Measurements from ENCODE around the gene NEO1.

NEO1 gene

GRCh38 chr15:73146419-73146818 lies 94.2 kb downstream of the NEO1 start:
- TF ChIP-seq PATZ1 (CRISPR knock-in tag; IDR thresholded peaks at IDR 0.05; ENCODE audit: borderline replicate concordance), result no peak
- TF ChIP-seq TOX (CRISPR knock-in tag; IDR thresholded peaks at IDR 0.05; ENCODE audit: borderline replicate concordance), result no peak
- no peak for TF ChIP-seq CREB5 (CRISPR knock-in tag; IDR thresholded peaks at IDR 0.05; ENCODE audit: low read depth)
- no peak for TF ChIP-seq CSDC2 (CRISPR knock-in tag; IDR thresholded peaks at IDR 0.05)
- no peak for TF ChIP-seq CSRNP3 (CRISPR knock-in tag; IDR thresholded peaks at IDR 0.05)
- no peak for TF ChIP-seq ISL1 (CRISPR knock-in tag; IDR thresholded peaks at IDR 0.05)
- TF ChIP-seq POU6F1 (CRISPR knock-in tag; IDR thresholded peaks at IDR 0.05; ENCODE audit: borderline replicate concordance, low read depth), result no peak
- TF ChIP-seq GLIS3 (CRISPR knock-in tag; IDR thresholded peaks at IDR 0.05), result no peak
- TF ChIP-seq ZC3H10 (CRISPR knock-in tag; IDR thresholded peaks at IDR 0.05), result no peak
- TF ChIP-seq ARNTL (CRISPR knock-in tag; IDR thresholded peaks at IDR 0.05; ENCODE audit: borderline replicate concordance, low read depth), result no peak
- no peak for TF ChIP-seq ZNF70 (CRISPR knock-in tag; IDR thresholded peaks at IDR 0.05)
- TF ChIP-seq TSHZ2 (CRISPR knock-in tag; IDR thresholded peaks at IDR 0.05), result no peak
- TF ChIP-seq SNAI2 (CRISPR knock-in tag; IDR thresholded peaks at IDR 0.05), result no peak
- no peak for ATAC-seq

GRCh38 chr15:73150831-73151230 lies 98.6 kb downstream of the NEO1 start:
- ATAC-seq, result no peak
- TF ChIP-seq ZFP3 (CRISPR knock-in tag; IDR thresholded peaks at IDR 0.05), result no peak
- TF ChIP-seq TSHZ2 (CRISPR knock-in tag; IDR thresholded peaks at IDR 0.05), result no peak
- TF ChIP-seq ZNF8 (CRISPR knock-in tag; IDR thresholded peaks at IDR 0.05), result no peak
- no peak for TF ChIP-seq SNAI2 (CRISPR knock-in tag; IDR thresholded peaks at IDR 0.05)
- TF ChIP-seq OSR1 (CRISPR knock-in tag; IDR thresholded peaks at IDR 0.05), result no peak
- TF ChIP-seq CSDC2 (CRISPR knock-in tag; IDR thresholded peaks at IDR 0.05), result no peak
- no peak for TF ChIP-seq ESRRG (CRISPR knock-in tag; IDR thresholded peaks at IDR 0.05)

GRCh38 chr15:73153024-73153423 lies 100.8 kb downstream of the NEO1 start:
- no peak for TF ChIP-seq CSDC2 (CRISPR knock-in tag; IDR thresholded peaks at IDR 0.05)
- TF ChIP-seq ZFP30 (CRISPR knock-in tag; IDR thresholded peaks at IDR 0.05), result no peak
- TF ChIP-seq BACH2 (CRISPR knock-in tag; IDR thresholded peaks at IDR 0.05; ENCODE audit: borderline replicate concordance), result no peak
- no peak for TF ChIP-seq TCF4 (CRISPR knock-in tag; IDR thresholded peaks at IDR 0.05; ENCODE audit: borderline replicate concordance)
- no peak for TF ChIP-seq RARB (CRISPR knock-in tag; IDR thresholded peaks at IDR 0.05)
- TF ChIP-seq ZNF8 (CRISPR knock-in tag; IDR thresholded peaks at IDR 0.05), result no peak
- TF ChIP-seq CSRNP3 (CRISPR knock-in tag; IDR thresholded peaks at IDR 0.05), result no peak
- no peak for ATAC-seq
